Prostate gland (tissue), 2 donors: ENCODE data around the gene CARD8. TPM values are rescaled to one million over a fixed set of nuclear protein-coding genes. Genes with fewer than 3 reads are reported as not detected.
"Not testable (repeated sequence)": the region's sequence is repeated elsewhere in the genome, so short reads cannot be mapped to it uniquely, and the experiment has no call there.

Source experiments
- DNase-seq: peaks from one replicate; pipeline ENCODE4 v3.0.0-alpha.2; 2019; ENCODE audit warnings: low spot score
- H3K27ac ChIP-seq, 2 donors: fragments of 200-600 bp; sonication (generic); 2 replicates each; pipeline ENCODE4 v1.5.1; 2017 to 2019
- H3K27me3 ChIP-seq: fragments of 200-600 bp; sonication (generic); replicated peaks from 2 replicates; pipeline ENCODE4 v1.5.1; 2019; ENCODE audit not compliant: insufficient read depth
- H3K36me3 ChIP-seq, 2 donors: fragments of 200-600 bp; sonication (generic); 1 replicate in 1 of 2; 2 replicates in 1 of 2; pipeline versions ENCODE4 v1.5.1 to v1.8.1; 2017 to 2019
- H3K4me1 ChIP-seq: fragments of 200-600 bp; sonication (generic); replicated peaks from 2 replicates; pipeline ENCODE4 v1.5.1; 2019
- H3K4me3 ChIP-seq, 2 donors: fragments of 200-600 bp; sonication (generic); 2 replicates each; pipeline ENCODE4 v1.5.1; 2017 to 2019
- H3K9me3 ChIP-seq: fragments of 200-600 bp; sonication (generic); 2 replicates; pipeline ENCODE4 v1.5.1; 2017
- CTCF ChIP-seq, 4 experiments: fragments of 200-600 bp in 2 of 4; fragments of 450-650 bp in 2 of 4; sonication (generic) in 2 of 4; IDR thresholded peaks; 1 replicate in 3 of 4; 2 replicates in 1 of 4; pipeline ENCODE4 v1.5.1; 2016 to 2019; ENCODE audit warnings: antibody characterized with exemption in 4 of 4, mild to moderate bottlenecking in 2 of 4, moderate library complexity in 2 of 4
- POLR2A ChIP-seq: fragments of 450-650 bp; IDR thresholded peaks from one replicate; pipeline ENCODE4 v1.6.1; 2016; ENCODE audit warnings: antibody characterized with exemption, mild to moderate bottlenecking
- POLR2AphosphoS5 ChIP-seq: sonication (generic); formaldehyde crosslinking; IDR thresholded peaks from one replicate; pipeline ENCODE4 v1.6.1; 2017; ENCODE audit warnings: antibody characterized with exemption
- WGBS: methylation state at CpG from one replicate; pipeline ENCODE4 v1.1.5; 2018; 5-methylcytosine and 5-hydroxymethylcytosine counted together
- intact Hi-C: fragments of 100-400 bp; cut with DNase I; formaldehyde crosslinking; loops from one replicate; pipeline ENCODE4 v1.14.2; 2022
- total RNA-seq, 2 donors: library from RNA; depleted of rRNA; stranded (reverse); fragments of >200 nt; gene quantifications; one replicate each; pipeline ENCODE4 v1.1.0, GENCODE V29; 2016

CARD8 gene
- total RNA-seq, 2 donors from 2014 or later: 12.6 to 49.0 TPM

- no peak overlapping the region for H3K27ac ChIP-seq
- H3K4me1 ChIP-seq: peaks cover under 1% of the 10 kb centered on the region
- intact Hi-C loops: loop anchor here (10.0 kb wide), 1 partner anchor 145 kb away; no protein-coding TSS in a partner anchor
- WGBS: 84% methylated on average over 13 of the region's 13 CpGs
- no peaks in the 10 kb centered on the region for H3K27me3 ChIP-seq
- no peak for TF ChIP-seq CTCF (IDR thresholded peaks at IDR 0.05)
- TF ChIP-seq POLR2AphosphoS5: peak; percentile 29
- no peak for DNase-seq
- H3K9me3 ChIP-seq: no peaks in the 10 kb centered on the region
- H3K4me3 ChIP-seq: peak overlapping the region in 1 of 2 donors; percentile 11
- no peaks in the 10 kb centered on the region for H3K36me3 ChIP-seq
Observed at GRCh38 chr19:48249502-48250014, 6.2 kb downstream of the CARD8 start.

- Histone ChIP-seq H3K4me1 (no peaks in the 10 kb centered on the region), H3K27me3 (no peaks in the 10 kb centered on the region), H3K27ac (no peak overlapping the region), H3K9me3 (no peaks in the 10 kb centered on the region), H3K4me3 (no peak overlapping the region), H3K36me3 (no peaks in the 10 kb centered on the region)
- WGBS: 94% methylated on average over 7 of the region's 7 CpGs
- TF ChIP-seq POLR2AphosphoS5 (no peak), POLR2A (no peak)
- no peak for DNase-seq
- intact Hi-C loops: no loop called here
Observed at GRCh38 chr19:48248081-48248833, 7.5 kb downstream of the CARD8 start.

GRCh38 chr19:48247212-48247611 lies 8.5 kb downstream of the CARD8 start:
- Histone ChIP-seq H3K9me3 (no peaks in the 10 kb centered on the region), H3K27ac (no peak overlapping the region), H3K4me3 (no peak overlapping the region), H3K36me3 (no peaks in the 10 kb centered on the region), H3K27me3 (no peaks in the 10 kb centered on the region), H3K4me1 (no peaks in the 10 kb centered on the region)
- 98% methylated on average over 3 of the region's 3 CpGs for WGBS
- intact Hi-C loops: no loop called here
- TF ChIP-seq POLR2AphosphoS5 (no peak), CTCF (IDR thresholded peaks at IDR 0.05) (no peak), POLR2A (no peak)
- DNase-seq: no peak

- H3K36me3 ChIP-seq: no peaks in the 10 kb centered on the region
- no peak overlapping the region for H3K27ac ChIP-seq
- no peak overlapping the region for H3K4me3 ChIP-seq
- H3K4me1 ChIP-seq: no peaks in the 10 kb centered on the region
- no peak for DNase-seq
- intact Hi-C loops: no loop called here
- no peaks in the 10 kb centered on the region for H3K9me3 ChIP-seq
- TF ChIP-seq POLR2A (no peak), CTCF (IDR thresholded peaks at IDR 0.05) (no peak), POLR2AphosphoS5 (no peak)
- no peaks in the 10 kb centered on the region for H3K27me3 ChIP-seq
- 70% methylated on average over 5 of the region's 5 CpGs for WGBS
Observed at GRCh38 chr19:48246101-48246500, 9.6 kb downstream of the CARD8 start.

- DNase-seq: no peak
- intact Hi-C loops: no loop called here
- Histone ChIP-seq H3K4me1 (no peaks in the 10 kb centered on the region), H3K4me3 (no peak overlapping the region), H3K36me3 (no peaks in the 10 kb centered on the region), H3K27ac (no peak overlapping the region), H3K9me3 (no peaks in the 10 kb centered on the region), H3K27me3 (no peaks in the 10 kb centered on the region)
- 70% methylated on average over 5 of the region's 5 CpGs for WGBS
- TF ChIP-seq CTCF (IDR thresholded peaks at IDR 0.05) (no peak), POLR2A (no peak), POLR2AphosphoS5 (no peak)
Observed at GRCh38 chr19:48244281-48244680, 11.4 kb downstream of the CARD8 start.

GRCh38 chr19:48241771-48242170 lies 13.9 kb downstream of the CARD8 start:
- H3K36me3 ChIP-seq, intact Hi-C loops, H3K9me3 ChIP-seq, H3K27ac ChIP-seq, DNase-seq, H3K27me3 ChIP-seq, H3K4me3 ChIP-seq, H3K4me1 ChIP-seq: not testable (repeated sequence)
- 93% methylated on average over 6 of the region's 6 CpGs for WGBS
